GM18498 (cell line): ENCODE results near the gene SESN1.
"Not testable (repeated sequence)": the region's sequence is repeated elsewhere in the genome, so short reads cannot be mapped to it uniquely, and the experiment has no call there.

Experiments used
- ATAC-seq: cut with Tn5 transposase; IDR thresholded peaks from one replicate; pipeline ENCODE4 v1.9.1; 2021; ENCODE audit warnings: mild to moderate bottlenecking, moderate library complexity; ENCODE audit not compliant: unreplicated experiment

SESN1 gene

GRCh38 chr6:109002882-109003281, 91.8 kb downstream of the SESN1 start:
- ATAC-seq: no peak

- no peak for ATAC-seq
Observed at GRCh38 chr6:109002051-109002697, 92.5 kb downstream of the SESN1 start.

- no peak for ATAC-seq
Observed at GRCh38 chr6:109001291-109001894, 93.3 kb downstream of the SESN1 start.

GRCh38 chr6:109000289-109000688, 94.4 kb downstream of the SESN1 start:
- no peak for ATAC-seq

GRCh38 chr6:108999428-108999827, 95.2 kb downstream of the SESN1 start:
- no peak for ATAC-seq

- no peak for ATAC-seq
Observed at GRCh38 chr6:108998485-108998884, 96.2 kb downstream of the SESN1 start.

GRCh38 chr6:108996208-108996607, 98.4 kb downstream of the SESN1 start:
- no peak for ATAC-seq

- no peak for ATAC-seq
Observed at GRCh38 chr6:108995296-108995695, 99.3 kb downstream of the SESN1 start.

- ATAC-seq: no peak
Observed at GRCh38 chr6:108993876-108994275, 100.8 kb downstream of the SESN1 start.

GRCh38 chr6:108989700-108990099, 104.9 kb downstream of the SESN1 start:
- no peak for ATAC-seq

- no peak for ATAC-seq
Observed at GRCh38 chr6:108988765-108989164, 105.9 kb downstream of the SESN1 start.

GRCh38 chr6:108988296-108988695, 106.3 kb downstream of the SESN1 start:
- ATAC-seq: no peak

GRCh38 chr6:108987156-108987555, 107.5 kb downstream of the SESN1 start:
- ATAC-seq: no peak

- no peak for ATAC-seq
Observed at GRCh38 chr6:108985301-108985700, 109.3 kb downstream of the SESN1 start.

GRCh38 chr6:108983151-108983550, 111.5 kb downstream of the SESN1 start:
- no peak for ATAC-seq

- ATAC-seq: no peak
Observed at GRCh38 chr6:108982154-108983113, 112.2 kb downstream of the SESN1 start.

- not testable (repeated sequence) for ATAC-seq
Observed at GRCh38 chr6:108978638-108979037, 116.0 kb downstream of the SESN1 start.

- ATAC-seq: no peak
Observed at GRCh38 chr6:108974201-108974600, 120.4 kb downstream of the SESN1 start.

- no peak for ATAC-seq
Observed at GRCh38 chr6:108969776-108970175, 124.9 kb downstream of the SESN1 start.

GRCh38 chr6:108968325-108969316, 126.0 kb downstream of the SESN1 start:
- no peak for ATAC-seq
